ENCODE data around the gene LRRC59.
"Not testable (repeated sequence)": the region's sequence is repeated elsewhere in the genome, so short reads cannot be mapped to it uniquely, and the experiment has no call there.

The LRRC59 gene

DNA sequence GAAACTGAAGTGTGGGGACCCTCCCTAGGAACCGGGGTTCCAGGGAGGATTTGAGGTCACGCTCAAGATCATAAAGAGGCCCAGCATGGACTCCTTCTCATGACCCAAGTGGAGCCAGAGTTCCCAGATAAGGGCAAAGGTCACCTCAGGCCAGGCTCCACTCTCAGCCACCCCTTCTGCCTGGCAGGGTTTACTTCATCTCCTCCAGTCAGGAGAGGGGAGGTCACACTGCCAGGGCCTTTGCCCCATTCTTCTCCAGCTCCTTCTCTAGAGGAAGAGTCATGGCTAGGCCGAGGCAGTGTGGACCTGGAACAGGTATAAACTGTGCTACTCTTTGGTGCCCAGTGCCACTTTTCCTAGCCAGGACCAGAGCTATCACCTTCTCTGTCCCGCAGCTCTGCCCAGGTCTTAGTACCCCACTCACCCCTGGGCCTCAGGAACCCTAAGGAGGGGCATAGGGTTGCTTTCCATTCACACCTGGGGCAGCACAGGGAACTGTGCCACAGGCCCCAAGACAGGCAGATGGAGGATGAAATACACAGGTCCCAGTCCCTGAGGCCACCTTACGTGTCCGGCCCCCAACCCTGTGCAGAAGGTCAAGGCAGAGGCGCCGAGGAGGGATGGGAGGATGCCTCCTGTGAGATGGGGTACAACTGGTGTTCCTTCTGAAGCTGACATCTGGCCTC is 27.8 kb upstream of the LRRC59 start:
- DNase-seq (ENCODE audit: low read depth in 2 of 2): no peak

DNA sequence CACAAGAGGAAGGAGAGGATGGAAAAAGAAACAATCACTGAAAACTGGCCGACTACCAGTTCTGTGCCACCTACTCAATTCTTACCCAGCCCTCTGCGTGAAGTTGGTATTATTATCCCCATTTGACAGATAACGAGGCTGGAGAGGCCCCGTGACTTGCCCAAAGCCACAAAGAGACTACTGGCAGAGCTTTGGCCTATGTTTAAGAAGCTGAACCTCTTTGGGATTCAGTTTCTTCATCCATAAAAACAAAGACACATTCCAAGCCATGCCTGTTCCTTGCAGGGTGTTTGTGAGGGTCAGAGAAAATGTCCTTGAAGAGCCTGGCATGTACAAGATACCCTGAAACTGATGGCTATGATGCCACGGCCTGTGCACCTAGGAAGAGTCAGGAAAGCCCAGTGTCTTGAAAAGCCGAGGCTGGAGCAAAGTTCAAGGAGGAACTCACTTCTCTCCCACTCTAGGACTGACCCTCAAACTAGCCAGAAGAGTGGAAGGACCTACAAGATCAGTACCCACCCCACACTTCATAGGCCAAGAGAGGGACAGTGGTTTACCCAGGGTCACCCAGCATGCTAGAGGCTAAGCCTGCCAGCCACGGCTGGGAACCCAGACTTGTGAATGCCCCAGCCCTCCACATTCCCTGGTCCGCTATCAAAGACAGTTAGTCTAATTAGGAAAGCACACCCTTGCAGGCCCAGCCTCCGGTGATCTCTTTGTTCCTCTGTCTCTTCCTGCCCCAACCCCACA is 27.1 kb upstream of the LRRC59 start:
- DNase-seq (ENCODE audit: low read depth in 2 of 2): no peak

DNA sequence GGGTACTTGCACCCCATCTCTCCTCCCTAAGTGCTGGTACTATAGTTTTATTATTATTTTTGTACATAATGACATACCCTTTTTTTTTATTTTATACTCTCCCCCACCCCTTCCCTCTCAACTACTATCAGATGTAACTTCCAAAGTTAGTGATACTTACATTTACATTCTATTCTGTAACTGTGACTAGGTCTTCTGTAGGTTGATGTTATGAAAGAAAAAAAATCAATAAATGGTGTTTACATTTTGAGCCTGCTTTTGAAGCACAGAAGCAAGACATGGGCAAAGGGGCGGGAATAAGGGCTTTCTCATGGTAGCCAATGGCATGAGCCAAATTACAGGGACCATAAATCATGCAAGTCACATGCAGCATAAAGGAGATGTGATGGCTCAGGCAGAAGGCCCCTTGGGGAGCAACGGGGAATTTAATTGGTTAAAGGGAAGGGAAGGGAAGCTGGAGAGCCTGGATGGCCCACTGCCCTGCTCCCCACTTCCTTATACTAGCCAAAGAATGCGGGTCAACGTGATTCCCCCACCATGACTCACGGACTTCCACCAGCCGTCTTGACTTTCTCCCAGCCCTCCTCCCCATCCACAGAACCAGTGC is 26.3 kb upstream of the LRRC59 start:
- DNase-seq (ENCODE audit: low read depth in 2 of 2): no peak

DNA sequence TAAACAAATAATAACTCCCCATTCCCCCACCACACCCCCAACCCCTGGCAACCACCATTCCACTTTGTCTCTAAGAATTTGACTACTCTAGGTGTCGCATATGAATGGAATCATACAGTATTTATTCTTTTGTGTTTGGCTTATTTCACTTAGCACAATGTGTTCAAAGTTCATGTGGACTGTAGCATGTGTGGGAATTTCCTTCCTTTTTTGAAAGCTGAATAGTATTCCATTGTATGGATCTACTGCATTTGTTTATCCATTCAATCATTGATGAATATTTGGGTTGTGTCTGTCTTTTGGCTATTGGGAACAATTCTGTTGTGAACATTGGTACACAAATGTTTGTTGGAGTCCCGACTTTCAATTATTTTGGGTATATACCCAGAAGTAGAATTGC is 25.4 kb upstream of the LRRC59 start:
- DNase-seq (ENCODE audit: low read depth in 2 of 2): no peak

GRCh38 chr17:50421308-50422051 is 24.2 kb upstream of the LRRC59 start:
- DNase-seq (ENCODE audit: low read depth in 2 of 2): no peak

DNA sequence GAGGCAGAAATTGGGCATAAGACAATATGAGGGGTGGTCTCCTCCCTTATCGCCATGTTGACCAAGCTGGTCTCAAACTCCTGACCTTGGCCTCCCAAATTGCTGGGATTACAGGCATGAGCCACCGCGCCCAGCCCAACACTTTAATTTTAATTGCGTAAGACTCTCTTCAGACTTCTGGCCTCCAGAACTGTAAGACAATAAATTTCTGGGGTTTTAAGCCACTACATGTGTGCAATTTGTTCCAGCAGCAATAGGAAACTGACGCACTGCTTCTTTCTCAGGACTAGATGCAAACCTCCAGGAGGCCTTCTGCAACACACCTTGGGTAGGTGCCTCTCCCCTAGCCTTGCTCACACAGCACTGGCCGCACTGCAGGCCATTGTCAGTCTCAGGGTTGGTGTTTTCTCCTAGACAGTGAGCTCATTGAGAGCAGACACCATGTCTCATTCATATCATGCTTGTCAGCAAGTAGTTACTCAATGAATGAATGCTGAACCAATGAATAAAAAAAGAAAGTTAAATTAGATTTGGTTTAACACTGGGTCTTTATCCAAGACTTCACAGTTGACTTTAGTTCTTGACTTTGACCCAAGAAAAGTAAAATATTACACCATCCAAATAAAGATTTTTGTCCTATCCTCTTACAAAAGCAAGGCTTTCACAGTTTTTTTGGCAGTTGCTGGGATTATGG is 23.2 kb upstream of the LRRC59 start:
- DNase-seq (ENCODE audit: low read depth in 2 of 2): no peak

- DNase-seq (ENCODE audit: low read depth in 2 of 2): not testable (repeated sequence)
Measured at GRCh38 chr17:50419577-50419976, 22.3 kb upstream of the LRRC59 start.

DNA sequence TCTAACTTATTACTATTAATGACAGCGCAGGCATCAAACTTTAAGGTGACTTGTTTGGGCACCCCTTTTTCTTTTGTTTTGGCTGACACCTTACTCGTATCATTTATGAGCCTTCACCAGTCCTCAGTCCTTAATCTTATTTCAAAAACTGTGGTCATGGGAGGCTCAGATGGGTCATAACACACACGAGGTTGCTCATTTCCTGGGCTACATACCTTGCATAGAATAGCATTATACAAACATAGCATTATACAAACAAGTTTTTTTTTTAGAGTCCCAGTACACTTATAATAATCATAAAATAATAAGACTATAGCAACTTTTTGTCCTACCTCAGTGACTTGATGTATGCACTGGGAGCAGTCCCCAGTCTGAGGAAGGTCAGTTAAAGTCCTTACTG is 17.5 kb upstream of the LRRC59 start:
- DNase-seq (ENCODE audit: low read depth in 2 of 2): no peak

GRCh38 chr17:50412188-50412732 is 14.9 kb upstream of the LRRC59 start:
- no peak for DNase-seq (ENCODE audit: low read depth in 2 of 2)

DNA sequence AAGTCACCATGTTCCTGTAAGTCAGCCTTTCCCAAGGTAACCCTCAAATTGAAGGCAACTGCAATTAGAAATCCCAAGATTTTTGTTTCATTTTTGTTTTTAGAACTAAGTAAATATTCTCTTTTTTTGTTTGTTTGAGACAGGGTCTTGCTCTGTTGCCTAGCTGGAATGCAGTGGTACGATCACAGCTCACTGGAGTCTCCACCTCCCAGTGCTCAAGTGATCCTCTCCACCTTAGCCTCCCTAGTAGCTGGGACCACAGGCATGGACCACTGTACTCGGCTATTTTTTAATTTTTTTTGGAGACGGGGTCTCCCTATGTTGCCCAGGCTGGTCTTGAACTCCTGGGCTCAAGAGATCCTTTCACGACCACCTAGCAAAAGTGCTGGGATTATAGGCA is 10.6 kb upstream of the LRRC59 start:
- DNase-seq (ENCODE audit: low read depth in 2 of 2): no peak

- DNase-seq (ENCODE audit: low read depth in 2 of 2): no peak
Measured at GRCh38 chr17:50406578-50406977, 9.3 kb upstream of the LRRC59 start.

- not testable (repeated sequence) for DNase-seq (ENCODE audit: low read depth in 2 of 2)
Measured at GRCh38 chr17:50405351-50405750, 8.0 kb upstream of the LRRC59 start.

GRCh38 chr17:50399591-50399990 is 2.3 kb upstream of the LRRC59 start:
- not testable (repeated sequence) for DNase-seq (ENCODE audit: low read depth in 2 of 2)

DNA sequence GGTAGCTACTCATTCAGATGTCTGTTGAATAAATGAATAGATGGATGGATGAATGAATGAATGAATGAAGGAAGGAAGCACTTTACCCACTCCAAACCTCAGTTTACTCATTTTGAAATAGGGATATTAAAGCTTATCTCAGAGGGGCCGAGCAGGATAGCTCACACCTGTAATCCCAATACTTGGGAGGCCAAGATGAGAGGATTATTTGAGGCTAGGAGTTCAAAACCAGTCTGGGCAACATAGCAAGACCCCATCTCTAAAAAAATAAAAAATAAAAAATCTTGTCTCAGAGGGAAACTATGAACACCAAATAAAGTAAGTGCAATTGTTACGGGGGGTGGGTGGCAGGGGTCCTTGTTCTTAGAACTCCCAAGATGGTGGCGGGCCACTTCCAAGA is 1.3 kb upstream of the LRRC59 start:
- not testable (repeated sequence) for DNase-seq (ENCODE audit: low read depth in 2 of 2)

DNA sequence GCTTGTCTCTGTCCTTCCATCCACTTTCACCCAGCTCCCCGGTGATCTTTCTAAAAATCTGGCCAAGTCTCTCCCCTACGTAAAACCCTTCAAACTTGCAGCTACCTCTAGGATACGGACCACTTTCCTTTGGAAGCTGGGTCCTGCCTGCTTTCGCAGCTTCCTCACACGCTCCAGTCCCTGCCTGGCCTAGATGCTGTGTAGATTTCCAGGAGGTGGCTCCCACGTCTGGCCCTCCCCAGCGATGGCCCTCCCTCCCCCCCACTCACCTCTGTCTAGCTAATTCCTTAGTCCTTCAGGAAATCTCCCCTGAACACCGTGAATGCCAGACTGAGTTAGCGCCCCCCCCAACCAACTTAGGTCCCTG is 579 bp upstream of the LRRC59 start:
- DNase-seq (ENCODE audit: low read depth in 2 of 2): no peak

DNA sequence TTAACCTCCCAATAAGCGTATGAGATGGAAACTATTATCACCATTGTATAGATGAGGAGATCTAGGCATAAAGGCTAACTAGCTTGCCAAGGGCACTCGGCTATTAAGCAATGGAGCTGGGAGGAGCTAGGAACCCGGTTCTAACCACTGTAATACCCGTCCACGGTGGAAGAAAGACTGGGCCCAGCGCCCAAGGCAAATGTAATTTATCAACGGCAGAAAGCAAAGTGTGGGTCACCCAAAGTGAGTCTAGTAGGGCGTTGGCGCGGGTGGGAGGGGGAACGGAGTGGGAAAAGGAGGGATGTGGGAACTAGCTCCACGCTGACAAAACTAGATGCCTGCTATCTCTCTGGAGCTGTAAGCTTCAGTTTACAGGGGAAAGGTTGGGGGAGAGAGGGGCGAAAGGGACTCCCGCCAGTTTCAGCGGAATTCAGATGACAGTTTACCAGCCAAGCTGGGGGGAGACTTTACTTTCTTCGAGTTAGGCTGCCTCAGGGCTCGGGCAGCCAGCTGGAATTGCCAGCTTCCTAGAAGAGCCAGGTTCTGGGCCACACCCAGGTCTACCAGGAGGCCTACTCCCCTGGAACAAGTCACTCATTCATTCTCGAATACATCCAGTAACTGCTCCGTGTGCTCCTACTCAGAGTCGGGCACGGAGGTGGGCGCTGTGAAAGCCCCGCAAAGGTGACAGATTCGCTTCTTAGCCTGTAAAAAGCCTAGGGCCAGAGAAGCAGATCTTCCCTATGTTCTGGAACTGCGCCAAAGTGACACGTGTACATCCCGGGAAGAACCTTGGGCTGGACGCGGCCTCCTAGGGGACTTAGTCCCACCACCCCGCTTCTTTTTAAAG is 837 bp downstream of the LRRC59 start:
- DNase-seq (ENCODE audit: low read depth in 2 of 2): no peak

DNA sequence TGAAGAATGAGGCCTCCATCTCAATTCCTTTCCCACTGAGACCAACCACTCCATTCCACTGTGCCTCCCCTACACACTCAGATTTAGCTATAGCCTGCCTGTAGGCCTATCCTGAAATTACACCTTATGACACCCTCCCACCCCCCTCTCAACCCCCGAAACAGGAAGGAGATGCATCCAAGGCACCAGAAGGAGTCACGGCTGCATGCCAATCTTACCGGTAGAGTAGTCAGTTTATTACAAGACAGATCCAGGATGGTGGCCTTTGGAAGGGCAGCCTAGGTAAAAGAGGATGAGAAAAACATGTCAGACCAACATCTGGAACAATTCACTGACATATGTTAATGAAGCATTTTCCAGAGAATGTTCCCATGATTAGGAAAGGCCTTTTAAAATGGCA is 2.6 kb downstream of the LRRC59 start:
- no peak for DNase-seq (ENCODE audit: low read depth in 2 of 2)

GRCh38 chr17:50393700-50394099 is 3.6 kb downstream of the LRRC59 start:
- DNase-seq (ENCODE audit: low read depth in 2 of 2): no peak

DNA sequence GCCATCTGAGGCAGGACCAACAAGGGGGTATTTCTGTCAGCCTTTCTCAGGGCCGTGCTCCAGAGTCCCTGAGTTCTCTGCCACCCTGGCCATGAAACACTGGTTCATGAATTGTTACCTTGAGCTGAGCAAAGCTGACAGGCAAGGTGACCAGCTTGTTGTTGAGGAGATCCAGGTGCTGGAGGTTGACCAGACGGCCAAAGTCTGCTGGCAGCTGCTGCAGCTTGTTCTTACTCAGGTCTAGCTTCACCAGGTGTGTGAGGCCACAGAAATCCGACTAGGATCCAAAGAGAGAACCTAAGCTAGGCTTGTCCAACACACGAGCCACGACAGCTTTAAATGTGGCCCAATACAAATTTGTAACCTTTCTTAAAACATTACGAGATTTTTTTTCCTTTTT is 4.7 kb downstream of the LRRC59 start:
- no peak for DNase-seq (ENCODE audit: low read depth in 2 of 2)

GRCh38 chr17:50389534-50389933 is 7.8 kb downstream of the LRRC59 start:
- DNase-seq (ENCODE audit: low read depth in 2 of 2): no peak

DNA sequence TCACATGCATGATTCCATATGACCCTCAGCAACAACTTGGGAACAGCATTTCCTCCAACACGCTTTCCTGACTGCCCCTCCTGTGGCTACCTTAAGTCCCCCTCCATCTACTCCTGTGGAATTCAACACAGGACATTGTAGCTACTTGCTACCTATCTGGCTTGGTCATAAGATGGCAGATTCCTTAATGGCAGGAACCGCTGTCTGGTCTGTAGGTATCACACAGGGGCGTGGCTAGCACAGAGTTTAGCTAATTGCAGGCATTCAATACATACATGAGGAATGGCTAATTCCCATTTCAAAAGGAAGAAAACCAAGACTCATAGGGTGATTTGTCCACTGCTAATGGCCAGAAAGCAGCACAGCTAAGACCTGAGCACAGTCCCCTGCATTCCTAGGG is 8.6 kb downstream of the LRRC59 start:
- DNase-seq (ENCODE audit: low read depth in 2 of 2): no peak

All from stimulated activated CD4-positive, alpha-beta T cell treated with anti-CD3 and anti-CD28 coated beads, Interleukin-15, amount 100 ng/mL, for 48 hours (primary cell).